IMR-90 (cell line): ENCODE data around the gene COL19A1.

Experiments
- BHLHE40 ChIP-seq: fragments of 150-350 bp; IDR thresholded peaks from 2 replicates; pipeline ENCODE4 v1.6.1; 2016; ENCODE audit warnings: mild to moderate bottlenecking, low read depth, low read length
- CEBPB ChIP-seq: IDR thresholded peaks from 2 replicates; pipeline ENCODE4 v1.6.1; 2012; ENCODE audit warnings: low read depth, low read length, improper control_type of control experiment
- CHD1 ChIP-seq: IDR thresholded peaks from 2 replicates; pipeline ENCODE4 v1.6.1; 2012; ENCODE audit warnings: low read depth, low read length, improper control_type of control experiment
- CTCF ChIP-seq: conservative IDR thresholded peaks from 2 replicates; pipeline ENCODE4 v1.5.1; 2012; ENCODE audit warnings: mild to moderate bottlenecking, low read depth, low read length, improper control_type of control experiment
- FOS ChIP-seq: fragments of 150-350 bp; IDR thresholded peaks from 2 replicates; pipeline ENCODE4 v1.6.1; 2016; ENCODE audit warnings: low read depth, low read length
- MAFK ChIP-seq: IDR thresholded peaks from 2 replicates; pipeline ENCODE4 v1.6.1; 2012; ENCODE audit warnings: low read depth, low read length, improper control_type of control experiment
- MAZ ChIP-seq: IDR thresholded peaks from 2 replicates; pipeline ENCODE4 v1.6.1; 2012; ENCODE audit warnings: low read depth, mild to moderate bottlenecking, low read length, improper control_type of control experiment, moderate library complexity, borderline replicate concordance
- MXI1 ChIP-seq: IDR thresholded peaks from 2 replicates; pipeline ENCODE4 v1.6.1; 2012; ENCODE audit warnings: low read depth, mild to moderate bottlenecking, low read length, moderate library complexity, borderline replicate concordance
- POLR2A ChIP-seq: IDR thresholded peaks from 2 replicates; pipeline ENCODE4 v1.6.1; 2012; ENCODE audit warnings: mild to moderate bottlenecking, low read depth, low read length
- RAD21 ChIP-seq: IDR thresholded peaks from 2 replicates; pipeline ENCODE4 v1.6.1; 2012; ENCODE audit warnings: low read length, improper control_type of control experiment
- RCOR1 ChIP-seq: IDR thresholded peaks from 2 replicates; pipeline ENCODE4 v1.6.1; 2012; ENCODE audit warnings: mild to moderate bottlenecking, low read length, improper control_type of control experiment; ENCODE audit not compliant: insufficient replicate concordance
- RFX5 ChIP-seq: IDR thresholded peaks from 2 replicates; pipeline ENCODE4 v1.8.0; 2012; ENCODE audit warnings: low read depth, mild to moderate bottlenecking, low read length, moderate library complexity
- SMC3 ChIP-seq: fragments of 150-350 bp; IDR thresholded peaks from 2 replicates; pipeline ENCODE4 v1.6.1; 2016; ENCODE audit warnings: low read depth, mild to moderate bottlenecking, antibody characterized with exemption, low read length, moderate library complexity
- USF2 ChIP-seq: fragments of 150-350 bp; IDR thresholded peaks from 2 replicates; pipeline ENCODE4 v1.6.1; 2017; ENCODE audit warnings: mild to moderate bottlenecking, antibody characterized with exemption, low read length, low read depth

GRCh38 chr6:70216767-70217166 is 350.4 kb downstream of the COL19A1 start:
- TF ChIP-seq CTCF (no peak), MXI1 (no peak), RCOR1 (no peak), POLR2A (no peak), MAZ (no peak), RAD21 (no peak), MAFK (no peak), SMC3 (no peak), CHD1 (no peak), USF2 (no peak), RFX5 (no peak), CEBPB (no peak), BHLHE40 (no peak), FOS (no peak)
